WERI-Rb-1 (cell line): ENCODE results near the gene TBKBP1.
"Not testable (repeated sequence)": the region's sequence is repeated elsewhere in the genome, so short reads cannot be mapped to it uniquely, and the experiment has no call there.

Source experiments
- DNase-seq: peaks from one replicate; pipeline ENCODE4 v3.0.0-alpha.2; 2020
- H3K27ac ChIP-seq: fragments of 250-450 bp; sonication (Bioruptor Pico); 2 replicates; pipeline ENCODE4 v1.5.1; 2020; ENCODE audit warnings: mild to moderate bottlenecking, moderate library complexity
- H3K27me3 ChIP-seq: fragments of 250-450 bp; sonication (Bioruptor Pico); 2 replicates; pipeline ENCODE4 v1.5.1; 2021; ENCODE audit warnings: mild to moderate bottlenecking, low read depth, moderate library complexity; ENCODE audit not compliant: insufficient read depth, severe bottlenecking
- H3K36me3 ChIP-seq: fragments of 250-450 bp; sonication (Bioruptor Pico); 2 replicates; pipeline ENCODE4 v1.5.1; 2020; ENCODE audit warnings: mild to moderate bottlenecking, moderate library complexity
- H3K4me3 ChIP-seq: 2 replicates; pipeline ENCODE4 v1.5.1; 2011; ENCODE audit warnings: low read depth, mild to moderate bottlenecking, control low read depth, low read length
- H3K9me3 ChIP-seq: fragments of 250-450 bp; sonication (Bioruptor Pico); 2 replicates; pipeline ENCODE4 v1.5.1; 2021; ENCODE audit warnings: mild to moderate bottlenecking, moderate library complexity; ENCODE audit not compliant: severe bottlenecking
- CTCF ChIP-seq: IDR thresholded peaks from 2 replicates; pipeline ENCODE4 v1.5.1; 2011; ENCODE audit warnings: low read depth, mild to moderate bottlenecking, control low read depth, inconsistent platforms, low read length

TBKBP1 gene

GRCh38 chr17:47674499-47674898, 19.5 kb upstream of the TBKBP1 start:
- no peak overlapping the region for H3K4me3 ChIP-seq
- H3K27me3 ChIP-seq, result no peaks in the 10 kb centered on the region
- TF ChIP-seq CTCF, result no peak
- no peaks in the 10 kb centered on the region for H3K9me3 ChIP-seq
- no peak for DNase-seq
- H3K27ac ChIP-seq, result no peak overlapping the region
- peaks cover 100% of the 10 kb centered on the region for H3K36me3 ChIP-seq

- Histone ChIP-seq H3K9me3 (no peaks in the 10 kb centered on the region), H3K4me3 (no peak overlapping the region), H3K36me3 (peaks cover 100% of the 10 kb centered on the region), H3K27me3 (no peaks in the 10 kb centered on the region), H3K27ac (no peak overlapping the region)
- TF ChIP-seq CTCF, result no peak
- DNase-seq, result no peak
Observed at GRCh38 chr17:47675380-47676198, 18.4 kb upstream of the TBKBP1 start.

GRCh38 chr17:47676199-47676472, 17.8 kb upstream of the TBKBP1 start:
- no peak for DNase-seq
- no peak overlapping the region for H3K4me3 ChIP-seq
- H3K36me3 ChIP-seq, result peaks cover 100% of the 10 kb centered on the region
- H3K9me3 ChIP-seq, result no peaks in the 10 kb centered on the region
- no peak for TF ChIP-seq CTCF
- no peaks in the 10 kb centered on the region for H3K27me3 ChIP-seq
- H3K27ac ChIP-seq, result no peak overlapping the region

GRCh38 chr17:47676510-47677165, 17.3 kb upstream of the TBKBP1 start:
- no peak for TF ChIP-seq CTCF
- no peaks in the 10 kb centered on the region for H3K27me3 ChIP-seq
- peaks cover 100% of the 10 kb centered on the region for H3K36me3 ChIP-seq
- DNase-seq, result no peak
- H3K9me3 ChIP-seq, result no peaks in the 10 kb centered on the region
- H3K4me3 ChIP-seq, result no peak overlapping the region
- H3K27ac ChIP-seq, result no peak overlapping the region

DNA sequence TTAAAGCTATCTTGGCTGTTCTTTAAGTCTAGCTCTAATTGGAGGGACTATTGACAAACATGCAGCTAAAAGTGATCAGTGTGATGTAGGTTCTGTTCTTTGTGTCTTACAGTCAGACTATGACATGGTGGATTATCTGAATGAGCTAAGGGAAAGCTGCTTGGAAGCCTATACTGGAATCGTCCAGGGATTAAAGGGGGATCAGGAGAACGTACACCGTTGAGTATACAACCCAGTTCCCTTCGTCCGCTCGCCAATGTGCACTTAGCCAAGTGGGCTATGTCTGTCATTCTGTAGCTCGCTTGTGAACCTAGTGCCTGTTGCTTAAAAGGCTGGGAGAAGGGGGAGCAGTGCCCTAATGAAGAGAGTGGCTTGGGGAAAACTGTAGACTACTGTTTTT, 15.8 kb upstream of the TBKBP1 start:
- H3K27ac ChIP-seq, result peak overlapping the region; percentile 42
- H3K36me3 ChIP-seq, result peaks cover 96% of the 10 kb centered on the region
- H3K9me3 ChIP-seq, result no peaks in the 10 kb centered on the region
- H3K4me3 ChIP-seq, result no peak overlapping the region
- TF ChIP-seq CTCF, result no peak
- peak; percentile 73 for DNase-seq
- no peaks in the 10 kb centered on the region for H3K27me3 ChIP-seq

GRCh38 chr17:47682138-47682537, 11.8 kb upstream of the TBKBP1 start:
- Histone ChIP-seq H3K27me3 (no peaks in the 10 kb centered on the region), H3K4me3 (no peak overlapping the region), H3K36me3 (peaks cover 89% of the 10 kb centered on the region), H3K9me3 (no peaks in the 10 kb centered on the region), H3K27ac (no peak overlapping the region)
- no peak for TF ChIP-seq CTCF
- no peak for DNase-seq

DNA sequence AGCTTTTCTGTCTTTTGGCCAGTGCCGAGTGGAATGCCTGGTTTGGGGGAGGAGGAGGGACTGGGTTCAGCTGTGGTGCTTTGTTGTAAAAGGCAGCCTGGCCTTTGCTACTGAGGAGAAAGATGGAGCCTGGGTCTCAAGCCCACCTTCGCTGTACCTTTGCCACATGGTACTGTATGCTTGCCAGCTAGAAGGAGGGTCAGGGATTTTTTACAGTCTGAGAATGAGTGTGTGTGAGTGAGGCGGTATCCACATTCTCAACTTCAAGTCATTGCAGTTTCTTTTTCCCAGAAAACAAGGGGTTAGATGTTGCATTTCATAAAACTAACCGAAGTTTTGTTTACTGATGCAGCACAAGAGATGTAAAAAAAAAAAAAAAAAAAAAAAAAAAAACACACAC, 11.2 kb upstream of the TBKBP1 start:
- H3K9me3 ChIP-seq, DNase-seq, H3K27me3 ChIP-seq, H3K4me3 ChIP-seq, H3K27ac ChIP-seq: not testable (repeated sequence)
- H3K36me3 ChIP-seq, result peaks cover 83% of the 10 kb centered on the region
